Keratinocyte (primary cell): ENCODE results near the gene SUPT6H. TPM values are rescaled to one million over a fixed set of nuclear protein-coding genes. Genes with fewer than 3 reads are reported as not detected.
A peak's percentile ranks its signal among the peaks of the same experiment; 100 is the strongest.

ENCODE experiments used
- DNase-seq: peaks from one replicate; pipeline ENCODE4 v3.0.0-alpha.2; 2011; ENCODE audit warnings: low read depth, missing footprints, low spot score
- FAIRE-seq: peaks from 2 replicates; lab custom pipeline; 2011; peaks lifted over from hg19 to GRCh38; lab: Jason Lieb, UNC
- H2AFZ ChIP-seq: 2 replicates; pipeline ENCODE4 v1.6.0; 2012; ENCODE audit warnings: low read length, control low read depth, inconsistent platforms; ENCODE audit not compliant: control insufficient read depth
- H3K27ac ChIP-seq: 2 replicates; pipeline ENCODE4 v1.5.1; 2011; ENCODE audit warnings: low read length; ENCODE audit not compliant: control insufficient read depth, insufficient read depth
- H3K27me3 ChIP-seq: 3 replicates; pipeline ENCODE4 v1.6.0; 2011; ENCODE audit warnings: low read length; ENCODE audit not compliant: control insufficient read depth, insufficient read depth; ENCODE audit errors: extremely low read depth
- H3K36me3 ChIP-seq, 2 experiments: 2 replicates in 1 of 2; 3 replicates in 1 of 2; pipeline ENCODE4 v1.5.1; 2011; ENCODE audit warnings: low read length in 2 of 2, mild to moderate bottlenecking in 1 of 2; ENCODE audit not compliant: control insufficient read depth in 2 of 2, insufficient read depth in 2 of 2; ENCODE audit errors: extremely low read depth in 1 of 2
- H3K4me1 ChIP-seq: 3 replicates; pipeline ENCODE4 v1.5.1; 2011; ENCODE audit warnings: low read length; ENCODE audit not compliant: control insufficient read depth, insufficient read depth; ENCODE audit errors: extremely low read depth
- H3K4me2 ChIP-seq: 3 replicates; pipeline ENCODE4 v1.6.0; 2011; ENCODE audit warnings: low read depth, low read length; ENCODE audit not compliant: control insufficient read depth, insufficient read depth; ENCODE audit errors: extremely low read depth
- H3K4me3 ChIP-seq, 3 experiments: fragments of 200-600 bp in 1 of 3; sonication (generic) in 1 of 3; 2 replicates in 2 of 3; 3 replicates in 1 of 3; pipeline ENCODE4 v1.5.1; 2011 to 2016; ENCODE audit warnings: low read length in 3 of 3, mild to moderate bottlenecking in 3 of 3, control low read depth in 2 of 3, inconsistent platforms in 1 of 3, low read depth in 1 of 3, mixed read lengths in 1 of 3, mixed run types in 1 of 3, moderate library complexity in 1 of 3; ENCODE audit not compliant: control insufficient read depth in 2 of 3, insufficient read depth in 2 of 3; ENCODE audit errors: extremely low read depth in 1 of 3
- H3K79me2 ChIP-seq: 2 replicates; pipeline ENCODE4 v1.6.0; 2012; ENCODE audit warnings: low read length; ENCODE audit not compliant: control insufficient read depth, insufficient read depth
- H3K9ac ChIP-seq: 3 replicates; pipeline ENCODE4 v1.6.0; 2011; ENCODE audit warnings: low read length; ENCODE audit not compliant: control insufficient read depth, insufficient read depth; ENCODE audit errors: extremely low read depth
- H3K9me1 ChIP-seq: 3 replicates; pipeline ENCODE4 v1.6.0; 2011; ENCODE audit warnings: low read length; ENCODE audit not compliant: control insufficient read depth, insufficient read depth; ENCODE audit errors: extremely low read depth
- H3K9me3 ChIP-seq: 2 replicates; pipeline ENCODE4 v1.5.1; 2012; ENCODE audit warnings: low read depth, low read length; ENCODE audit not compliant: control insufficient read depth
- H4K20me1 ChIP-seq: 3 replicates; pipeline ENCODE4 v1.6.0; 2011; ENCODE audit warnings: low read length; ENCODE audit not compliant: control insufficient read depth, insufficient read depth; ENCODE audit errors: extremely low read depth
- CTCF ChIP-seq, 3 experiments: IDR thresholded peaks in 1 of 3; conservative IDR thresholded peaks in 1 of 3; optimal IDR thresholded peaks in 1 of 3; 2 replicates in 2 of 3; 3 replicates in 1 of 3; pipeline versions ENCODE3 to v1.5.1; 2011; ENCODE audit warnings: low read length in 3 of 3, mild to moderate bottlenecking in 3 of 3, moderate library complexity in 2 of 3, control low read depth in 1 of 3, inconsistent platforms in 1 of 3; ENCODE audit not compliant: insufficient read depth in 2 of 3; ENCODE audit errors: extremely low read depth in 1 of 3
- EZH2 ChIP-seq: IDR thresholded peaks from one replicate; pipeline ENCODE4 v1.6.1; 2012; ENCODE audit warnings: inconsistent platforms, mild to moderate bottlenecking, low read length, moderate library complexity
- dilution Hi-C: fragments of 300-500 bp; cut with MboI; formaldehyde crosslinking; loops from one replicate; pipeline ENCODE4 v1.7.0; 2020; ENCODE audit warnings: low sequenced_read_pairs; ENCODE audit not compliant: extremely low pct_ligation_motif_present
- polyA plus RNA-seq, 5 experiments: library from polyadenylated mRNA; depleted of rRNA in 3 of 5; stranded (reverse) in 3 of 5; stranded (forward) in 1 of 5; unstranded in 1 of 5; fragments of >200 nt; gene quantifications; 1 replicate in 1 of 5; 2 replicates in 3 of 5; 3 replicates in 1 of 5; pipeline versions ENCODE4 v1.2.1 to v1.2.3, GENCODE V29; 2011 to 2012; ENCODE audit warnings: missing spikeins in 2 of 5, low read depth in 1 of 5, low replicate concordance in 1 of 5

SUPT6H gene
- polyA plus RNA-seq, 1 donor (not counting 4 experiments of a cell fraction or from before 2014, with no cell fraction given), result 32.1 TPM

GRCh38 chr17:28612936-28613872 is 48.8 kb upstream of the SUPT6H start:
- H2AFZ ChIP-seq, result no peak overlapping the region
- no peaks in the 10 kb centered on the region for H3K9me1 ChIP-seq
- no peak overlapping the region for H3K27ac ChIP-seq
- no peaks in the 10 kb centered on the region for H3K27me3 ChIP-seq
- peaks cover 42 to 48% of the 10 kb centered on the region in 2 experiments for H3K36me3 ChIP-seq
- dilution Hi-C loops, result no loop called here
- H3K9ac ChIP-seq, result no peak overlapping the region
- H3K9me3 ChIP-seq, result no peaks in the 10 kb centered on the region
- FAIRE-seq, result no peak
- DNase-seq, result no peak
- no peaks in the 10 kb centered on the region for H3K79me2 ChIP-seq
- no peaks in the 10 kb centered on the region for H3K4me1 ChIP-seq
- no peak overlapping the region for H3K4me3 ChIP-seq
- no peaks in the 10 kb centered on the region for H4K20me1 ChIP-seq
- H3K4me2 ChIP-seq, result no peak overlapping the region
- TF ChIP-seq EZH2 (no peak), CTCF (optimal IDR thresholded peaks at IDR 0.05 in 1 of 3, IDR thresholded peaks at IDR 0.05 in 1 of 3, conservative IDR thresholded peaks at IDR 0.05 in 1 of 3; ENCODE audit: extremely low read depth in 1 of 3, insufficient read depth in 2 of 3, low read length in 3 of 3) (peak; percentile 51 to 60 (median 54))

- Histone ChIP-seq H3K4me2 (no peak within 1 kb of the TSS), H3K27me3 (no peaks in the 10 kb centered on the region), H3K79me2 (no peaks in the 10 kb centered on the region), H3K27ac (no peak within 1 kb of the TSS), H3K9me3 (no peaks in the 10 kb centered on the region), H4K20me1 (no peaks in the 10 kb centered on the region), H3K9me1 (no peaks in the 10 kb centered on the region), H3K9ac (no peak within 1 kb of the TSS), H3K4me1 (no peaks in the 10 kb centered on the region), H3K36me3 (peaks cover 47 to 51% of the 10 kb centered on the region in 2 experiments), H2AFZ (no peak within 1 kb of the TSS), H3K4me3 (no peak within 1 kb of the TSS)
- FAIRE-seq (no peak), DNase-seq (no peak)
- TF ChIP-seq CTCF (optimal IDR thresholded peaks at IDR 0.05 in 1 of 3, IDR thresholded peaks at IDR 0.05 in 1 of 3, conservative IDR thresholded peaks at IDR 0.05 in 1 of 3; ENCODE audit: extremely low read depth in 1 of 3, insufficient read depth in 2 of 3, low read length in 3 of 3), result no peak
- TF ChIP-seq EZH2, result no peak
- dilution Hi-C loops, result no loop called here
Observed at GRCh38 chr17:28613931-28614381, 48.0 kb upstream of the SUPT6H start, which contains the start of gene RSKR. TSS of gene RSKR (minus strand) at chr17:28614185. CDS start at chr17:28614161, 24 bp downstream.
